CD14-positive monocyte (primary cell): ENCODE results near the gene MACROH2A1. TPM values are rescaled to one million over a fixed set of nuclear protein-coding genes. Genes with fewer than 3 reads are reported as not detected.

ENCODE experiments used
- DNase-seq, 3 donors: peaks; one replicate each; pipeline ENCODE4 v3.0.0-alpha.2; 2011 to 2022
- H2AFZ ChIP-seq: 2 replicates; pipeline ENCODE4 v1.6.0; 2012; ENCODE audit warnings: mild to moderate bottlenecking, low read depth, low read length, inconsistent platforms; ENCODE audit not compliant: insufficient read depth, poor library complexity, severe bottlenecking
- H3K27ac ChIP-seq, 2 donors: 1 replicate in 1 of 2; 2 replicates in 1 of 2; pipeline ENCODE4 v1.5.1; 2012 to 2013; ENCODE audit warnings: low read length in 2 of 2, control low read depth in 1 of 2, inconsistent platforms in 1 of 2, low read depth in 1 of 2, mild to moderate bottlenecking in 1 of 2
- H3K27me3 ChIP-seq, 2 donors: one replicate each; pipeline versions ENCODE4 v1.6.0 to v1.6.1; 2011 to 2013; ENCODE audit warnings: low read length in 2 of 2; ENCODE audit not compliant: control insufficient read depth in 2 of 2, insufficient read depth in 2 of 2
- H3K36me3 ChIP-seq, 2 donors: replicated peaks in 1 of 2; 1 replicate in 1 of 2; 2 replicates in 1 of 2; pipeline versions ENCODE4 v1.5.1 to v1.6.1; 2012 to 2013; ENCODE audit warnings: low read length in 2 of 2, control low read depth in 1 of 2, inconsistent platforms in 1 of 2, mild to moderate bottlenecking in 1 of 2; ENCODE audit not compliant: insufficient read depth in 2 of 2, control insufficient read depth in 1 of 2
- H3K4me1 ChIP-seq, 2 donors: 1 replicate in 1 of 2; 2 replicates in 1 of 2; pipeline versions ENCODE4 v1.5.1 to v1.6.1; 2012 to 2013; ENCODE audit warnings: low read length in 2 of 2, control low read depth in 1 of 2, inconsistent platforms in 1 of 2, mild to moderate bottlenecking in 1 of 2, moderate library complexity in 1 of 2; ENCODE audit not compliant: insufficient read depth in 2 of 2, control insufficient read depth in 1 of 2
- H3K4me2 ChIP-seq: replicated peaks from 2 replicates; pipeline ENCODE3; 2012; ENCODE audit warnings: low read length, moderate library complexity, mild to moderate bottlenecking; ENCODE audit not compliant: poor library complexity, severe bottlenecking; ENCODE audit errors: extremely low read depth
- H3K4me3 ChIP-seq, 3 experiments: fragments of 200-600 bp in 1 of 3; sonication (generic) in 1 of 3; replicated peaks in 1 of 3; 1 replicate in 2 of 3; 2 replicates in 1 of 3; pipeline ENCODE4 v1.5.1; 2011 to 2013; ENCODE audit warnings: low read length in 3 of 3, mild to moderate bottlenecking in 3 of 3, control low read depth in 2 of 3, low read depth in 2 of 3, inconsistent platforms in 1 of 3, moderate library complexity in 1 of 3
- H3K79me2 ChIP-seq: 2 replicates; pipeline ENCODE4 v1.6.0; 2012; ENCODE audit warnings: mild to moderate bottlenecking, control low read depth, inconsistent platforms, low read length, moderate library complexity; ENCODE audit not compliant: insufficient read depth
- H3K9ac ChIP-seq: 2 replicates; pipeline ENCODE4 v1.6.0; 2017; ENCODE audit warnings: low read length, mild to moderate bottlenecking; ENCODE audit not compliant: insufficient read depth, poor library complexity, severe bottlenecking
- H3K9me3 ChIP-seq, 2 donors: replicated peaks in 1 of 2; 1 replicate in 1 of 2; 2 replicates in 1 of 2; pipeline versions ENCODE4 v1.5.1 to v1.6.1; 2012 to 2013; ENCODE audit warnings: low read length in 2 of 2, control low read depth in 1 of 2; ENCODE audit not compliant: control insufficient read depth in 1 of 2, insufficient read depth in 1 of 2
- H4K20me1 ChIP-seq: 2 replicates; pipeline ENCODE4 v1.6.0; 2012; ENCODE audit warnings: mild to moderate bottlenecking, low read length, control low read depth, moderate library complexity; ENCODE audit not compliant: insufficient read depth
- H3K27ac Mint-ChIP-seq, 7 donors: one replicate each; pipeline ENCODE4 v1.8.0; 2020; ENCODE audit warnings: mild to moderate bottlenecking in 7 of 7, mixed read lengths in 7 of 7, moderate library complexity in 6 of 7, inconsistent platforms in 2 of 7
- H3K27me3 Mint-ChIP-seq, 3 donors: one replicate each; pipeline ENCODE4 v1.8.0; 2021 to 2022; ENCODE audit warnings: low read depth in 3 of 3, mild to moderate bottlenecking in 3 of 3, mixed read lengths in 3 of 3, moderate library complexity in 3 of 3, inconsistent platforms in 1 of 3
- H3K36me3 Mint-ChIP-seq, 2 donors: one replicate each; pipeline ENCODE4 v1.8.0; 2020; ENCODE audit warnings: mixed read lengths in 2 of 2, inconsistent platforms in 1 of 2, mild to moderate bottlenecking in 1 of 2
- H3K4me1 Mint-ChIP-seq: one replicate; pipeline ENCODE4 v1.8.0; 2020; ENCODE audit warnings: mild to moderate bottlenecking, mixed read lengths
- H3K4me3 Mint-ChIP-seq, 2 donors: one replicate each; pipeline ENCODE4 v1.8.0; 2020; ENCODE audit warnings: mild to moderate bottlenecking in 2 of 2, mixed read lengths in 2 of 2, moderate library complexity in 1 of 2
- H3K9me3 Mint-ChIP-seq, 7 donors: one replicate each; pipeline ENCODE4 v1.8.0; 2020 to 2022; ENCODE audit warnings: mixed read lengths in 7 of 7, mild to moderate bottlenecking in 6 of 7, moderate library complexity in 6 of 7, inconsistent platforms in 2 of 7
- CTCF ChIP-seq: fragments of 200-600 bp; IDR thresholded peaks from one replicate; pipeline ENCODE4 v1.8.0; 2022; ENCODE audit warnings: antibody characterized with exemption, mild to moderate bottlenecking
- WGBS: methylation state at CpG from one replicate; pipeline ENCODE4 v1.1.5; 2013; ENCODE audit warnings: missing lambda C conversion rate; ENCODE audit not compliant: insufficient coverage; 5-methylcytosine and 5-hydroxymethylcytosine counted together
- intact Hi-C, 2 donors: fragments of 100-400 bp; cut with micrococcal nuclease; formaldehyde crosslinking; loops; one replicate each; pipeline versions ENCODE4 v1.15.0 to v1.15.1; 2023
- polyA plus RNA-seq, 3 donors: library from polyadenylated mRNA; depleted of rRNA in 1 of 3; unstranded in 2 of 3; stranded (reverse) in 1 of 3; fragments of 300-500 nt in 2 of 3; fragments of >200 nt in 1 of 3; fragmentation: Illumina TruSeq in 2 of 3; gene quantifications; 1 replicate in 2 of 3; 2 replicates in 1 of 3; pipeline ENCODE4 v1.2.3, GENCODE V29; 2012 to 2021

The MACROH2A1 gene
- polyA plus RNA-seq, 3 donors = 352 to 443 (median 440) TPM

GRCh38 chr5:135307143-135307903 lies 91.7 kb downstream of the MACROH2A1 start:
- H3K9me3 Mint-ChIP-seq = no peaks in the 10 kb centered on the region
- WGBS = 94% methylated on average over 23 of the region's 23 CpGs
- H3K4me2 ChIP-seq = no peak overlapping the region
- no peaks in the 10 kb centered on the region for H3K27me3 ChIP-seq
- no peaks in the 10 kb centered on the region for H3K36me3 ChIP-seq
- no peaks in the 10 kb centered on the region for H3K36me3 Mint-ChIP-seq
- no peaks in the 10 kb centered on the region for H3K9me3 ChIP-seq
- H3K4me3 ChIP-seq = no peak overlapping the region
- H3K27me3 Mint-ChIP-seq = peaks cover 0 to 5% (median 3%) of the 10 kb centered on the region in 3 donors
- no peak for TF ChIP-seq CTCF
- intact Hi-C loops = no loop called here
- no peak overlapping the region for H3K27ac ChIP-seq
- no peak overlapping the region for H3K27ac Mint-ChIP-seq
- H3K4me1 Mint-ChIP-seq = peaks cover 13% of the 10 kb centered on the region
- H3K4me1 ChIP-seq = peaks cover 0 to 8% of the 10 kb centered on the region in 2 donors
- no peak overlapping the region for H2AFZ ChIP-seq
- no peak overlapping the region for H3K9ac ChIP-seq
- no peak overlapping the region for H3K4me3 Mint-ChIP-seq
- no peak for DNase-seq
- no peaks in the 10 kb centered on the region for H4K20me1 ChIP-seq
- no peaks in the 10 kb centered on the region for H3K79me2 ChIP-seq

GRCh38 chr5:135306557-135306956 lies 92.5 kb downstream of the MACROH2A1 start:
- H2AFZ ChIP-seq = no peak overlapping the region
- WGBS = 94% methylated on average over 9 of the region's 9 CpGs
- DNase-seq = no peak
- peaks cover 2 to 7% (median 3%) of the 10 kb centered on the region in 3 donors for H3K27me3 Mint-ChIP-seq
- intact Hi-C loops = no loop called here
- no peak overlapping the region for H3K27ac ChIP-seq
- no peak overlapping the region for H3K4me2 ChIP-seq
- H3K36me3 ChIP-seq = no peaks in the 10 kb centered on the region
- TF ChIP-seq CTCF = no peak
- H3K9me3 ChIP-seq = no peaks in the 10 kb centered on the region
- H3K4me1 Mint-ChIP-seq = peaks cover 13% of the 10 kb centered on the region
- no peaks in the 10 kb centered on the region for H3K27me3 ChIP-seq
- no peak overlapping the region for H3K4me3 Mint-ChIP-seq
- H3K79me2 ChIP-seq = no peaks in the 10 kb centered on the region
- no peak overlapping the region for H3K4me3 ChIP-seq
- no peaks in the 10 kb centered on the region for H3K36me3 Mint-ChIP-seq
- H3K4me1 ChIP-seq = peaks cover 0 to 8% of the 10 kb centered on the region in 2 donors
- H4K20me1 ChIP-seq = no peaks in the 10 kb centered on the region
- no peak overlapping the region for H3K27ac Mint-ChIP-seq
- no peak overlapping the region for H3K9ac ChIP-seq
- H3K9me3 Mint-ChIP-seq = no peaks in the 10 kb centered on the region
